Ishikawa (cell line): ENCODE measurements around the gene SHPK.

ENCODE experiments used
- CEBPB ChIP-seq: IDR thresholded peaks from 2 replicates; pipeline ENCODE4 v1.6.1; 2012
- CREB1 ChIP-seq: IDR thresholded peaks from 2 replicates; pipeline ENCODE4 v1.6.1; 2012; ENCODE audit warnings: low read depth
- EGR1 ChIP-seq: IDR thresholded peaks from 2 replicates; pipeline ENCODE4 v1.6.1; 2012
- EP300 ChIP-seq: IDR thresholded peaks from 2 replicates; pipeline ENCODE4 v1.6.1; 2012; ENCODE audit warnings: borderline replicate concordance
- FOXM1 ChIP-seq: IDR thresholded peaks from 2 replicates; pipeline ENCODE4 v1.6.1; 2012; ENCODE audit warnings: low read depth, borderline replicate concordance
- MAX ChIP-seq: IDR thresholded peaks from 2 replicates; pipeline ENCODE4 v1.6.1; 2012
- NFIC ChIP-seq: IDR thresholded peaks from 2 replicates; pipeline ENCODE4 v1.6.1; 2012
- RAD21 ChIP-seq: IDR thresholded peaks from 2 replicates; pipeline ENCODE4 v1.6.1; 2012; ENCODE audit warnings: low read depth
- REST ChIP-seq: IDR thresholded peaks from 2 replicates; pipeline ENCODE4 v1.6.1; 2012; ENCODE audit warnings: low read depth, mild to moderate bottlenecking
- TAF1 ChIP-seq: IDR thresholded peaks from 2 replicates; pipeline ENCODE4 v1.6.1; 2012; ENCODE audit warnings: low read depth, mild to moderate bottlenecking
- TCF12 ChIP-seq: IDR thresholded peaks from 2 replicates; pipeline ENCODE4 v1.6.1; 2012; ENCODE audit warnings: low read depth
- TEAD4 ChIP-seq: IDR thresholded peaks from 2 replicates; pipeline ENCODE4 v1.6.1; 2012
- USF1 ChIP-seq: IDR thresholded peaks from 2 replicates; pipeline ENCODE4 v1.6.1; 2012
- YY1 ChIP-seq: IDR thresholded peaks from 2 replicates; pipeline ENCODE4 v1.6.1; 2012; ENCODE audit warnings: low read depth
- ZBTB7A ChIP-seq: IDR thresholded peaks from 2 replicates; pipeline ENCODE4 v1.6.1; 2012; ENCODE audit warnings: low read depth

Gene SHPK

GRCh38 chr17:3615160-3615870, 20.7 kb downstream of the SHPK start:
- no peak for TF ChIP-seq REST
- TF ChIP-seq YY1 = no peak
- TF ChIP-seq FOXM1 = no peak
- TF ChIP-seq ZBTB7A = no peak
- TF ChIP-seq NFIC = no peak
- no peak for TF ChIP-seq EGR1

GRCh38 chr17:3613124-3613523, 22.9 kb downstream of the SHPK start:
- no peak for TF ChIP-seq RAD21
- TF ChIP-seq USF1 = no peak
- TF ChIP-seq ZBTB7A = no peak
- no peak for TF ChIP-seq TCF12
- no peak for TF ChIP-seq MAX
- TF ChIP-seq NFIC = no peak
- no peak for TF ChIP-seq EP300
- TF ChIP-seq REST = no peak
- TF ChIP-seq FOXM1 = no peak
- TF ChIP-seq YY1 = no peak

- TF ChIP-seq USF1 (peak; percentile 83), RAD21 (no peak), REST (peak; percentile 75)
Measured at GRCh38 chr17:3610523-3610922, 25.5 kb downstream of the SHPK start.

- TF ChIP-seq EP300 (no peak), TCF12 (no peak), EGR1 (no peak), TEAD4 (no peak), REST (no peak), USF1 (no peak), RAD21 (no peak), CREB1 (no peak), NFIC (no peak), FOXM1 (no peak), YY1 (no peak), MAX (no peak), CEBPB (no peak), TAF1 (no peak)
Measured at GRCh38 chr17:3609689-3610088, 26.4 kb downstream of the SHPK start.
